ENCODE data around the gene PRKCZ. TPM values are rescaled to one million over a fixed set of nuclear protein-coding genes. Genes with fewer than 3 reads are reported as not detected.

Gene PRKCZ
- total RNA-seq, 1 donor from 2014 or later, result 33.4 TPM

DNA sequence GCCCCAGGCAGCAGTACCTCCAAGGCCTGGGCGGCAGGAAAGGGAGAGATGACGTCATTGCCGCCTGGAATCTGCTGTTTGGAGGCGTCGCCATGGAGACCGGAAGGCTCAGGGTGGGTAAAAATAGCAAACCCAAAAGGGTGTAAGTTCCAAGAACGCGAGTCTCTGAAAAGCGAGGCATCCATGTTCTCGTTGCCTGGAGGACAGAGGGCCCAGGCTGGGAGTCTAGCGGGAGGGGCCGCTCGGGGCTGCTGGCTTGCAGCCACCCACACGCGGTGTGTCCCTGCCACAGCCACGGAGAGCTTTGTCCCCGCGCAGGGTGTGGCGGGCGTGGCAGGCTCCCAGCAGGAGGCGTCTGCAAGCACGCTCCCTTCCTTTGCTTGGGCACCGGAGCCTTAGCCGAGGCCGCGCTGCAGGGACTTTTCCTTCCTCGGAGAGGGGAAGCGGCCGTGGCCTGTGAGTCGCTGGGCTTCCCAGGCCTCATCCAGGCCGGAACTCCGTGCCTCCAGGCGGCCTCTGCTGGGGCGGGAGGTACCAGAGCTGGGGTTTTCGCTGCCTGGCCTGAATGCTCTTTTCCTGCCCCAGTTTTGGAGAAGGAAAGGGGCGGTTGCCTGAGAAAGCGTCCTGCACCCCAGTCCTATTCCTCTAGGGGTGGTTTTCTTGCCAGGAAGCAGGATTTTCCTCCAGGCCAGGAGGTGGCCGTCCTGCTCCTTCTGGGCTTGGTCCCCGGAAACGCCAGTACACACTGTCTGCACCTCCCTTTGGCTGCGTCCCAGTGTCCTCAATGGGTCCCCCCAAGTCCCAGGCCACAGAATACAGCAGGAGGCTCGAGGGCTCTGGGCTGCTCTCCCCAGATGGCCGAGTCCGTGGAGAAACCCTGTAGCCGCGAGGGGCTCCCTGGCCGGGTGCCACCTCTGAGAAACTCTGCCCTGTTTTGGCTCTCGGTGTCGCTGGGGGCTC, 162.6 kb downstream of the PRKCZ start:
- peak overlapping the region; percentile 88 for H2AFZ ChIP-seq (replicated peaks)
- no peaks in the 10 kb centered on the region for H3K27me3 ChIP-seq
- TF ChIP-seq CTCF (IDR thresholded peaks at IDR 0.05) (no peak), EZH2 (IDR thresholded peaks at IDR 0.05) (no peak), EZH2phosphoT487 (IDR thresholded peaks at IDR 0.05) (no peak)
- H3K4me2 ChIP-seq, result peak overlapping the region; percentile 76
- Mint-ChIP-seq H3K4me3 (peak overlapping the region; percentile 48), H3K27ac (peak overlapping the region; percentile 92), H3K9me3 (no peaks in the 10 kb centered on the region), H3K27me3 (ENCODE audit: insufficient read depth, low read depth) (peaks cover 5% of the 10 kb centered on the region), H3K36me3 (no peaks in the 10 kb centered on the region), H3K4me1 (peaks cover 29% of the 10 kb centered on the region)
- no peaks in the 10 kb centered on the region for H3K9me3 ChIP-seq (ENCODE audit: low read depth)
- peak overlapping the region; percentile 64 for H3K27ac ChIP-seq
- H3K79me2 ChIP-seq (ENCODE audit: low read depth), result no peaks in the 10 kb centered on the region
- peaks cover 16% of the 10 kb centered on the region for H3F3A ChIP-seq (ENCODE audit: low read depth)
- peak overlapping the region; percentile 34 for H3K4me3 ChIP-seq
- no peaks in the 10 kb centered on the region for H3K36me3 ChIP-seq
- peak overlapping the region; percentile 11 for H3K9ac ChIP-seq
- peaks cover 34% of the 10 kb centered on the region for H3K4me1 ChIP-seq
- peak; percentile 95 for DNase-seq (ENCODE audit: low spot score)
- no peaks in the 10 kb centered on the region for H4K20me1 ChIP-seq (ENCODE audit: low read depth)

GRCh38 chr1:2213576-2214505, 163.6 kb downstream of the PRKCZ start:
- H3K4me2 ChIP-seq, result no peak overlapping the region
- Mint-ChIP-seq H3K36me3 (no peaks in the 10 kb centered on the region), H3K4me1 (peaks cover 25% of the 10 kb centered on the region), H3K4me3 (no peak overlapping the region), H3K27ac (peak overlapping the region; percentile 92), H3K27me3 (ENCODE audit: insufficient read depth, low read depth) (peaks cover 5% of the 10 kb centered on the region), H3K9me3 (no peaks in the 10 kb centered on the region)
- H3K9me3 ChIP-seq (ENCODE audit: low read depth), result no peaks in the 10 kb centered on the region
- no peak overlapping the region for H3K4me3 ChIP-seq
- DNase-seq (ENCODE audit: low spot score), result no peak
- peaks cover 16% of the 10 kb centered on the region for H3F3A ChIP-seq (ENCODE audit: low read depth)
- no peak overlapping the region for H3K27ac ChIP-seq
- no peak overlapping the region for H3K9ac ChIP-seq
- H3K79me2 ChIP-seq (ENCODE audit: low read depth), result no peaks in the 10 kb centered on the region
- no peak for TF ChIP-seq EZH2 (IDR thresholded peaks at IDR 0.05)
- TF ChIP-seq CTCF (IDR thresholded peaks at IDR 0.05), result no peak
- no peak for TF ChIP-seq EZH2phosphoT487 (IDR thresholded peaks at IDR 0.05)
- H4K20me1 ChIP-seq (ENCODE audit: low read depth), result no peaks in the 10 kb centered on the region
- no peak overlapping the region for H2AFZ ChIP-seq (replicated peaks)
- no peaks in the 10 kb centered on the region for H3K27me3 ChIP-seq
- H3K4me1 ChIP-seq, result peaks cover 25% of the 10 kb centered on the region
- H3K36me3 ChIP-seq, result no peaks in the 10 kb centered on the region

GRCh38 chr1:2214541-2215241, 164.5 kb downstream of the PRKCZ start:
- H3K9me3 Mint-ChIP-seq, result no peaks in the 10 kb centered on the region
- Histone ChIP-seq H3K27me3 (no peaks in the 10 kb centered on the region), H3K79me2 (ENCODE audit: low read depth) (no peaks in the 10 kb centered on the region), H3F3A (ENCODE audit: low read depth) (peaks cover 16% of the 10 kb centered on the region), H2AFZ (replicated peaks) (no peak overlapping the region), H3K4me2 (no peak overlapping the region), H3K9ac (no peak overlapping the region), H3K36me3 (no peaks in the 10 kb centered on the region), H3K27ac (no peak overlapping the region), H3K9me3 (ENCODE audit: low read depth) (no peaks in the 10 kb centered on the region), H4K20me1 (ENCODE audit: low read depth) (no peaks in the 10 kb centered on the region), H3K4me3 (no peak overlapping the region), H3K4me1 (peaks cover 22% of the 10 kb centered on the region)
- no peak for DNase-seq (ENCODE audit: low spot score)
- TF ChIP-seq EZH2 (IDR thresholded peaks at IDR 0.05), result no peak
- no peak for TF ChIP-seq CTCF (IDR thresholded peaks at IDR 0.05)
- TF ChIP-seq EZH2phosphoT487 (IDR thresholded peaks at IDR 0.05), result no peak
- H3K27me3 Mint-ChIP-seq (ENCODE audit: insufficient read depth, low read depth), result peaks cover 2% of the 10 kb centered on the region
- no peak overlapping the region for H3K4me3 Mint-ChIP-seq
- no peaks in the 10 kb centered on the region for H3K36me3 Mint-ChIP-seq
- peaks cover 21% of the 10 kb centered on the region for H3K4me1 Mint-ChIP-seq
- no peak overlapping the region for H3K27ac Mint-ChIP-seq

Data from neural progenitor cell (in vitro differentiated cells).